ENCODE results near the gene TNFAIP8L3.

Gene TNFAIP8L3

DNA sequence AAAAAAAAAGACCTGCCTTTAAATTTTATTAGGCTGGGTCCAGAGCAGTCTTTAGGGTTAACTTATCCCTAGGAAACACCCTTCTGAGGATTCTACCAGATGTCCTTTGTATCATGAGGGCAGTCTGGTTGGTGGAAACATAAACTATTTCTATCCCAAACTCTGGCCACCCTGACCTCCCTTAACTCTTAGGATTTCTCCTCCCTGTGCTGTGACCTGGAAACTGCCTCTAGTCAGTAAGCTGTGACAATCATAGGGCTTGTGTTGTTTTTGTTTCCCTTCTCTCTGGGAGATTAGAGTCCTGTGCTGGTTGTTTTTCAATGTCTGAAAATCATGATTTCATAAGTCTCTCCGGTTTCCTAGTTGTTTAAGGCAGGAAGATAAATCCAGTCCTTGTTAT is 78.1 kb downstream of the TNFAIP8L3 start:
- H3K36me3 ChIP-seq, result no peaks in the 10 kb centered on the region
- no peak overlapping the region for H3K27ac ChIP-seq
- no peak overlapping the region for H3K4me3 ChIP-seq (ENCODE audit: low read depth, low read length)
- no peak for DNase-seq
- no peaks in the 10 kb centered on the region for H3K27me3 ChIP-seq (ENCODE audit: insufficient read depth, low read depth, severe bottlenecking)
- no peaks in the 10 kb centered on the region for H3K9me3 ChIP-seq (ENCODE audit: severe bottlenecking)
- TF ChIP-seq, protein P1, sequence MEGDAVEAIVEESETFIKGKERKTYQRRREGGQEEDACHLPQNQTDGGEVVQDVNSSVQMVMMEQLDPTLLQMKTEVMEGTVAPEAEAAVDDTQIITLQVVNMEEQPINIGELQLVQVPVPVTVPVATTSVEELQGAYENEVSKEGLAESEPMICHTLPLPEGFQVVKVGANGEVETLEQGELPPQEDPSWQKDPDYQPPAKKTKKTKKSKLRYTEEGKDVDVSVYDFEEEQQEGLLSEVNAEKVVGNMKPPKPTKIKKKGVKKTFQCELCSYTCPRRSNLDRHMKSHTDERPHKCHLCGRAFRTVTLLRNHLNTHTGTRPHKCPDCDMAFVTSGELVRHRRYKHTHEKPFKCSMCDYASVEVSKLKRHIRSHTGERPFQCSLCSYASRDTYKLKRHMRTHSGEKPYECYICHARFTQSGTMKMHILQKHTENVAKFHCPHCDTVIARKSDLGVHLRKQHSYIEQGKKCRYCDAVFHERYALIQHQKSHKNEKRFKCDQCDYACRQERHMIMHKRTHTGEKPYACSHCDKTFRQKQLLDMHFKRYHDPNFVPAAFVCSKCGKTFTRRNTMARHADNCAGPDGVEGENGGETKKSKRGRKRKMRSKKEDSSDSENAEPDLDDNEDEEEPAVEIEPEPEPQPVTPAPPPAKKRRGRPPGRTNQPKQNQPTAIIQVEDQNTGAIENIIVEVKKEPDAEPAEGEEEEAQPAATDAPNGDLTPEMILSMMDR (IDR thresholded peaks at IDR 0.05; ENCODE audit: low read depth, low read length), result no peak

DNA sequence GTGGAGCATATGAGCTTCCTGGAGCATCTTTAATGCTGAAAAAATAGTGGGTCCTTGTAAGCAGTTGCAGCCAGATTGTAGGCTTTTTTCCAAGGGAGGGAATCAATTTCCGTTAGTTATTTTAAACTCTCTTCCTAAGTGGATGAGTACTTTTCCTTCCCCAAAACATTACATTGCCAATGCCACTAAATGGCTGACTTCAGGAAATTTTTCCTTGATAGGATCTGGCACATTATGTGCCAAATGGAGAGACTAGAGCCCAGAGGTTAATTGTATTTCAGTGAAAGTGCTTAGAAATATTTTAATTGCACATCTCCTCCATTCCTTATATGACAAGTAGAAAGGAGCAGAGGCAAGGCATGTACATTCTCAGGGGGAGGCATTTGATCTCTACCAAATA is 83.5 kb downstream of the TNFAIP8L3 start:
- H3K27ac ChIP-seq, result no peak overlapping the region
- TF ChIP-seq, protein P1 (IDR thresholded peaks at IDR 0.05; ENCODE audit: low read depth, low read length), result no peak
- H3K27me3 ChIP-seq (ENCODE audit: insufficient read depth, low read depth, severe bottlenecking), result no peaks in the 10 kb centered on the region
- DNase-seq, result no peak
- no peaks in the 10 kb centered on the region for H3K9me3 ChIP-seq (ENCODE audit: severe bottlenecking)
- no peaks in the 10 kb centered on the region for H3K36me3 ChIP-seq
- H3K4me3 ChIP-seq (ENCODE audit: low read depth, low read length), result no peak overlapping the region

DNA sequence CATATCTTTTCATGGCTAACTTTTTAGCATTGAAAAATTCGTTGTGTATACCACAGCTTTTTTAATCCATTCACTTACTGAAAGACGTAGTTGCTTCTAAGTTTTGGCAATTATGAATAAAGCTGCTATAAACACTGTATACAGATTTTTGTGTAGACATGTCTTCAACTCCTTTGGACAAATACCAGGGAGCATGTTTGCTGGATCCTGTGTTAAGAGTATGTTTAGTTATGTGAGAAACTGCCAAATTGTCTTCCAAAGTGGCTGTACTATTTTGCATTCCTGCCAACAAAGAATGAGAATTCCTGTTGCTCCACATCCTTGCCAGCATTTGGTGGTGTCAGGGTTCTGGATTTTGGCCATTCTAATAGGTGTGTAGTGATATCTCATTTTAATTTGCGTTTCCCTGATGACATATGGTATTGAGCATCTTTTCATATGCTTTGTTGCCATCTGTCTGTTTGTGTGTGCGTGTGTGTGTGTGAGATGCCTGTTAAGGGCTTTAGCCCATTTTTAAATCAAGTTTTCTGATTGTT is 87.5 kb downstream of the TNFAIP8L3 start:
- H3K4me3 ChIP-seq (ENCODE audit: low read depth, low read length), result no peak overlapping the region
- no peaks in the 10 kb centered on the region for H3K27me3 ChIP-seq (ENCODE audit: insufficient read depth, low read depth, severe bottlenecking)
- H3K36me3 ChIP-seq, result peaks cover 3% of the 10 kb centered on the region; the same call in 1 of the 2 replicates
- no peak for DNase-seq
- H3K27ac ChIP-seq, result no peak overlapping the region
- TF ChIP-seq, protein P1 (IDR thresholded peaks at IDR 0.05; ENCODE audit: low read depth, low read length), result no peak
- no peaks in the 10 kb centered on the region for H3K9me3 ChIP-seq (ENCODE audit: severe bottlenecking)

Data from WERI-Rb-1 (cell line).